ENCODE measurements around the gene FARP2. TPM values are rescaled to one million over a fixed set of nuclear protein-coding genes. Genes with fewer than 3 reads are reported as not detected.

FARP2 gene
- total and polyA plus RNA-seq, 2 donors (not counting 1 experiment from before 2014, with no cell fraction given) = 28.2 to 41.0 TPM

DNA sequence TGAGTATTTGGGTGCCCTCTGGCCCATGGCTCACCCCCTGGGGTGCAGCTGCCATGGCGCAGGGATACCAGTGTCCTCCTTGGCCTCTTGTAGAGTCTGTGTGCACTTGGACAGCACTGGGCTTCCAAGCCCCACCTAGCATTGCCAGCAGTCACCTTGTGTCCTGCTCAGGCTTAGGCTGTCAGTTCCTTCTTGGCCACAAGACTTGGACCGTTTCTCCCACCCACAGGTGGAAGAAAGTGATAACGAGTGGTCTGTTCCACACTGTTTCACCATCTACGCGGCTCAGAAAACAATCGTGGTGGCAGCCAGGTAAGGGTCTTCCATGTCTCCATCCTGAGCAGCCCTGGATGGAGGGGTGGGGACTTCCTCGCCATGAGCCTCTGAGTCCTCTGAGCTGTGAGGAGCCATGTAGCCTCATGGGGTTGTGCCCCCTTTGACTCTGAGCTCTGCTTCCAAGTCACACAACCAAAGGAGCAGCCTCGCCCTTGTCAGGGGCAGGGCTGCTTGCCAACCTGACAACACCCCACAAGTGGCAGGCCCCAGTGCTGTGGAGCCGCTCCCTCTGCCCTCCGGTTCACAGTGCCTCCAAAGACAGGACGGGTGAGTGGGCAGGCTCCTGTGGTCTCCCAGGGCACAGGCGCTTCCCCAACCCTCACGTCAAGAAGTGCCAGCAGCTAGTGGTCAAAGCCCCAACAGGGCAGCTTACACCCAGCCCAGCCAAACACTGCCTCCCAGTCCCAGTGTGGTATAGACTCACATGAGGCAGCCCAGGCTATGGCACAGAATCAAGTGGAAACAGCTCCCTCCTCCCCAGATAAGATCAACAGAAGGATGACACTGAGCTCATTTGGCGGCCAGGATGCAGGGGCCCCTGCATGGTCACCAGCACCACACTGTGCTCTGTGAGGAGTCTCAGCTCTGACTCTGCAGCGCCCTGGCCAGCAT is 133.9 kb downstream of the FARP2 start:
- TF ChIP-seq EZH2 (IDR thresholded peaks at IDR 0.05; ENCODE audit: low read length, missing control alignments) = no peak
- TF ChIP-seq, protein P1, sequence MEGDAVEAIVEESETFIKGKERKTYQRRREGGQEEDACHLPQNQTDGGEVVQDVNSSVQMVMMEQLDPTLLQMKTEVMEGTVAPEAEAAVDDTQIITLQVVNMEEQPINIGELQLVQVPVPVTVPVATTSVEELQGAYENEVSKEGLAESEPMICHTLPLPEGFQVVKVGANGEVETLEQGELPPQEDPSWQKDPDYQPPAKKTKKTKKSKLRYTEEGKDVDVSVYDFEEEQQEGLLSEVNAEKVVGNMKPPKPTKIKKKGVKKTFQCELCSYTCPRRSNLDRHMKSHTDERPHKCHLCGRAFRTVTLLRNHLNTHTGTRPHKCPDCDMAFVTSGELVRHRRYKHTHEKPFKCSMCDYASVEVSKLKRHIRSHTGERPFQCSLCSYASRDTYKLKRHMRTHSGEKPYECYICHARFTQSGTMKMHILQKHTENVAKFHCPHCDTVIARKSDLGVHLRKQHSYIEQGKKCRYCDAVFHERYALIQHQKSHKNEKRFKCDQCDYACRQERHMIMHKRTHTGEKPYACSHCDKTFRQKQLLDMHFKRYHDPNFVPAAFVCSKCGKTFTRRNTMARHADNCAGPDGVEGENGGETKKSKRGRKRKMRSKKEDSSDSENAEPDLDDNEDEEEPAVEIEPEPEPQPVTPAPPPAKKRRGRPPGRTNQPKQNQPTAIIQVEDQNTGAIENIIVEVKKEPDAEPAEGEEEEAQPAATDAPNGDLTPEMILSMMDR (conservative IDR thresholded peaks at IDR 0.05 in 1 of 2, IDR thresholded peaks at IDR 0.05 in 1 of 2; ENCODE audit: low read depth in 1 of 2, low read length in 2 of 2) = no peak
- Histone ChIP-seq H3K36me3 (ENCODE audit: control insufficient read depth, insufficient read depth, low read length) (peaks cover 1% of the 10 kb centered on the region), H3K9me3 (ENCODE audit: control insufficient read depth, insufficient read depth, low read depth, low read length) (no peaks in the 10 kb centered on the region), H3K4me1 (ENCODE audit: control insufficient read depth, extremely low read depth, insufficient read depth, low read length) (no peaks in the 10 kb centered on the region), H3K27me3 (ENCODE audit: control insufficient read depth, insufficient read depth, low read length) (no peaks in the 10 kb centered on the region), H3K4me2 (ENCODE audit: extremely low read depth, insufficient read depth, low read length) (no peak overlapping the region), H4K20me1 (ENCODE audit: control insufficient read depth, extremely low read depth, insufficient read depth, low read length) (no peaks in the 10 kb centered on the region), H3K79me2 (ENCODE audit: control insufficient read depth, insufficient read depth, low read length) (no peaks in the 10 kb centered on the region), H2AFZ (ENCODE audit: low read length) (no peak overlapping the region), H3K9ac (ENCODE audit: insufficient read depth, low read length) (no peak overlapping the region), H3K27ac (ENCODE audit: insufficient read depth, low read length) (no peak overlapping the region), H3K4me3 (replicated peaks in 1 of 4; ENCODE audit: control extremely low read depth in 1 of 4, insufficient read depth in 1 of 4, low read depth in 3 of 4, low read length in 4 of 4) (no peak overlapping the region)
- no peak for DNase-seq (ENCODE audit: low read depth in 2 of 2)

DNA sequence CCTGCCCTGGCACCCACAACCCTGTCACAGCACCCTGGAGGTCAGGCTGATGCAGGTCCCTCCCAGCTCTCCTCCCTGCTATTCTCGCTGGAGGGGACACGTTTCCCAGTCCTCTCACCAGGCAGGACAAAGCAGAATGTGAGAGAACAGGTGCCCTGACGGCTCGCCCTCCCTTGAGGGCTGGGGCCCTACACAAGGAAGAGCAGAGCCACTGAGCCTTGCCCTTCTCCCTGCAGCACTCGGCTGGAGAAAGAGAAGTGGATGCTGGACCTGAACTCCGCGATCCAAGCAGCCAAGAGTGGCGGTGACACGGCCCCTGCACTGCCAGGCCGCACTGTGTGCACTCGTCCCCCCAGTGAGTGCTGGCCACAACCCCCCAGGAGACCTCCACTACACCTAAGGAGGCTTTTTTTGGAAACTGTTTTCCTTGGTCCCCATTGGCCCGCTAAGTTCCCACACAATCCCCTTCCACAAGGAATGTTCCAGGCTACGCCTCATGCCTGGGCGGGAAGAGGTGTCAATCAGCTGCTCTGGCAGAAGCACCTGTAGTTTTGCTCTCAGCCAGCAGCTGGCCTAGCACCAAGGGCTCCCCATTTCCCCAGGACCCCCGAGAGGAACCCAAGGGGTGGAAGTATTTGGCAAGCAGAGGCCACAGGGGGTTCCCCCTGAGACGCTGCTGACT is 134.9 kb downstream of the FARP2 start:
- no peaks in the 10 kb centered on the region for H3K27me3 ChIP-seq (ENCODE audit: control insufficient read depth, insufficient read depth, low read length)
- no peaks in the 10 kb centered on the region for H3K79me2 ChIP-seq (ENCODE audit: control insufficient read depth, insufficient read depth, low read length)
- H3K4me2 ChIP-seq (ENCODE audit: extremely low read depth, insufficient read depth, low read length) = no peak overlapping the region
- TF ChIP-seq EZH2 (IDR thresholded peaks at IDR 0.05; ENCODE audit: low read length, missing control alignments) = no peak
- TF ChIP-seq, protein P1 (conservative IDR thresholded peaks at IDR 0.05 in 1 of 2, IDR thresholded peaks at IDR 0.05 in 1 of 2; ENCODE audit: low read depth in 1 of 2, low read length in 2 of 2) = no peak
- H3K9ac ChIP-seq (ENCODE audit: insufficient read depth, low read length) = no peak overlapping the region
- peaks cover 9% of the 10 kb centered on the region for H3K36me3 ChIP-seq (ENCODE audit: control insufficient read depth, insufficient read depth, low read length)
- H3K4me1 ChIP-seq (ENCODE audit: control insufficient read depth, extremely low read depth, insufficient read depth, low read length) = no peaks in the 10 kb centered on the region
- DNase-seq (ENCODE audit: low read depth in 2 of 2) = no peak
- H3K9me3 ChIP-seq (ENCODE audit: control insufficient read depth, insufficient read depth, low read depth, low read length) = no peaks in the 10 kb centered on the region
- no peak overlapping the region for H3K27ac ChIP-seq (ENCODE audit: insufficient read depth, low read length)
- H4K20me1 ChIP-seq (ENCODE audit: control insufficient read depth, extremely low read depth, insufficient read depth, low read length) = no peaks in the 10 kb centered on the region
- H2AFZ ChIP-seq (ENCODE audit: low read length) = no peak overlapping the region
- no peak overlapping the region for H3K4me3 ChIP-seq (replicated peaks in 1 of 4; ENCODE audit: control extremely low read depth in 1 of 4, insufficient read depth in 1 of 4, low read depth in 3 of 4, low read length in 4 of 4)

DNA sequence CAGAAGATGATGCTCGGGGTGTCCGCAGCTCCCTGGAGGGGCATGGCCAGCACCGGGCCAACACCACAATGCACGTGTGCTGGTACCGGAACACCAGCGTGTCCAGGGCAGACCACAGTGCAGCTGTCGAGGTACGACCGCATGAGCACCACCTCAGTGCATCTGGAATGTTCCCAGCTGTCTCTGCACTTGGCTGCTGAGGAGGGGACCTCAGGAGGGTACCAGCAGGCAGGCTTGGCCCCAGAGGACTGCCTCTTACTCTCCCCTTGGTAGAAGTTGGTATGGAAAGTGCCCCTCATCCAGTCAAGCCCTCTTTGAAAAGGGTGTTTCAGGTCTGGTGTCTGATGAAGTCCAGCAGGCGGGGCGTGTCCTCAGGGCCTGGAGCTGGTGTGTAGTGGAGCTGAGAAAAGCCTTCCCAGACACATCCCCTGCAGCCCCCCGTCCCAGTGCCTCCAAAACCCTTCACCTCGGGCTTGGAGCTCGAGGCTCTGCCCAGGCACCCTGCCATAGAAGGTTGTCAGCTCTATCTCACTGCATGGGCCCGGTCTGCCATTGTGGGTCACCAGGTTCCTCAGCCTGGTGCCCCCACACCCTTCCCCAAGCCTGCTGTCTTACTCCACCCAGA is 135.6 kb downstream of the FARP2 start:
- H3K4me2 ChIP-seq (ENCODE audit: extremely low read depth, insufficient read depth, low read length) = no peak overlapping the region
- H3K4me3 ChIP-seq (replicated peaks in 1 of 4; ENCODE audit: control extremely low read depth in 1 of 4, insufficient read depth in 1 of 4, low read depth in 3 of 4, low read length in 4 of 4) = no peak overlapping the region
- H3K27me3 ChIP-seq (ENCODE audit: control insufficient read depth, insufficient read depth, low read length) = no peaks in the 10 kb centered on the region
- H3K79me2 ChIP-seq (ENCODE audit: control insufficient read depth, insufficient read depth, low read length) = no peaks in the 10 kb centered on the region
- no peaks in the 10 kb centered on the region for H3K4me1 ChIP-seq (ENCODE audit: control insufficient read depth, extremely low read depth, insufficient read depth, low read length)
- no peaks in the 10 kb centered on the region for H4K20me1 ChIP-seq (ENCODE audit: control insufficient read depth, extremely low read depth, insufficient read depth, low read length)
- no peaks in the 10 kb centered on the region for H3K9me3 ChIP-seq (ENCODE audit: control insufficient read depth, insufficient read depth, low read depth, low read length)
- no peak overlapping the region for H2AFZ ChIP-seq (ENCODE audit: low read length)
- TF ChIP-seq EZH2 (IDR thresholded peaks at IDR 0.05; ENCODE audit: low read length, missing control alignments) = no peak
- TF ChIP-seq, protein P1 (conservative IDR thresholded peaks at IDR 0.05 in 1 of 2, IDR thresholded peaks at IDR 0.05 in 1 of 2; ENCODE audit: low read depth in 1 of 2, low read length in 2 of 2) = no peak
- no peak overlapping the region for H3K9ac ChIP-seq (ENCODE audit: insufficient read depth, low read length)
- peaks cover 13% of the 10 kb centered on the region for H3K36me3 ChIP-seq (ENCODE audit: control insufficient read depth, insufficient read depth, low read length)
- no peak overlapping the region for H3K27ac ChIP-seq (ENCODE audit: insufficient read depth, low read length)
- no peak for DNase-seq (ENCODE audit: low read depth in 2 of 2)
